ENCODE results near the gene CACHD1. TPM values are rescaled to one million over a fixed set of nuclear protein-coding genes. Genes with fewer than 3 reads are reported as not detected.

Gene CACHD1
- total RNA-seq, 1 donor from 2014 or later = 5.9 TPM

DNA sequence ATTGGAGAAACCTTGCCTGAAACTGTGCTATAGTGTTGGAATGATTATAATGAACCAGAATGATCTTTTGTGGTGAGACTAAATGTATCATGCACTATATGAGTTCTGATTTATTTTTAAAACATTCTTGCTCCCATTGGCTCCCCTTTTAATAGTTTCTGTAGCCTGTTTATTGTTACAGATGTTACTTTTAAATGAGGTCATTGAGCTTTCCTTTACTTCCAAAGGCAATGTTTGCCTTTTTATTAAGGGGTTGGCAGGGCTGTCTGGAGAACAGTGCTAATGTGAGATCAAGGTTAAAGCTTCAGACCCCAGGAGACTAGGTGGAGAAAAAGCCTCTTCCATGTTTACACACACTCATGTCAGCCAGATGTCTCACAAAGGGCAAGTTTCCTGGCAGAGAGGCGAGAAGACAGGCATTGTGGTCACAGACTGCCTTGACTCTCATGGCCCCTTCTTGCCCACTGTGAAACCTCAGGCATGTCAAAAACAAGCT, 154.3 kb downstream of the CACHD1 start:
- H3K4me3 ChIP-seq (ENCODE audit: low read depth, low read length) = no peak overlapping the region
- DNase-seq (ENCODE audit: low read depth) = no peak
- TF ChIP-seq, protein P1, sequence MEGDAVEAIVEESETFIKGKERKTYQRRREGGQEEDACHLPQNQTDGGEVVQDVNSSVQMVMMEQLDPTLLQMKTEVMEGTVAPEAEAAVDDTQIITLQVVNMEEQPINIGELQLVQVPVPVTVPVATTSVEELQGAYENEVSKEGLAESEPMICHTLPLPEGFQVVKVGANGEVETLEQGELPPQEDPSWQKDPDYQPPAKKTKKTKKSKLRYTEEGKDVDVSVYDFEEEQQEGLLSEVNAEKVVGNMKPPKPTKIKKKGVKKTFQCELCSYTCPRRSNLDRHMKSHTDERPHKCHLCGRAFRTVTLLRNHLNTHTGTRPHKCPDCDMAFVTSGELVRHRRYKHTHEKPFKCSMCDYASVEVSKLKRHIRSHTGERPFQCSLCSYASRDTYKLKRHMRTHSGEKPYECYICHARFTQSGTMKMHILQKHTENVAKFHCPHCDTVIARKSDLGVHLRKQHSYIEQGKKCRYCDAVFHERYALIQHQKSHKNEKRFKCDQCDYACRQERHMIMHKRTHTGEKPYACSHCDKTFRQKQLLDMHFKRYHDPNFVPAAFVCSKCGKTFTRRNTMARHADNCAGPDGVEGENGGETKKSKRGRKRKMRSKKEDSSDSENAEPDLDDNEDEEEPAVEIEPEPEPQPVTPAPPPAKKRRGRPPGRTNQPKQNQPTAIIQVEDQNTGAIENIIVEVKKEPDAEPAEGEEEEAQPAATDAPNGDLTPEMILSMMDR (conservative IDR thresholded peaks at IDR 0.05; ENCODE audit: low read depth, low read length) = no peak

DNA sequence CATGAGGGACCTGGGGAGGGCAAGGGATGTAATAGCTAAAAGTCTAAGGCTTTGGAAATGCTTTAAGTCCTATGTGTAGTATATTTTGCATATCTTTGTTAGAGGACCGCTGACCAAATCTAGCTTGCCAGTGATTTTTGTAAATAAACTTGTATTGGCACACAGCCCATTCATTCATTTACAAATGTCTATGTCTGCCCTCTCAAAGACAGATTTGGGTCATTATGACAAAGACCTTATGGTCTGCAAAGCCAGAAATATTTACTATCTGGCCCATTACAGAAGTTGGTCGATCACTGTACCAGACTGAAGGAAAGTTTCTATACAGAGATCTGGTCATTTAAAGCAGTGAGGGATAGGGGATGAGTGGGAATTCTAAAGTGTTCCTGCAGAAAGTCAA, 154.9 kb downstream of the CACHD1 start:
- DNase-seq (ENCODE audit: low read depth) = no peak
- H3K4me3 ChIP-seq (ENCODE audit: low read depth, low read length) = no peak overlapping the region
- TF ChIP-seq, protein P1 (conservative IDR thresholded peaks at IDR 0.05; ENCODE audit: low read depth, low read length) = no peak

DNA sequence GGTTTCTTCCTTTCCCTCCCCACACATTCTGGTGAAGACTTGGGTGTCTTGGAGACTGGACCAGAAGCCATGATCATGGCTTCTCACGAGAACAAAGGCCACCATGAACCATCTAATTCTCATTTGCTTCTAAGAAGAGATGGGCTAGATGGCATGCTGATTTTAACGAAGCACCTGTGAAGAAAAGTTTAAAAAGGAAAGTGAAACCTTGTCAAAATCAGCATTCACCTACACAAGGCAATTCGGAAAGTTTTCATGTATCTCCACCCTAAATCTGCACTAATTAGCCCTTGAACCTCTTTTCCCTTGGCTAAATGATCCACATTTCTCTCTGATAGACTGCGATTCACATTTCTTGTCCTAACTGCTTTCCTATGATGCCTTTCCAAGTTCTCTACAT, 160.7 kb downstream of the CACHD1 start:
- TF ChIP-seq, protein P1 (conservative IDR thresholded peaks at IDR 0.05; ENCODE audit: low read depth, low read length) = no peak
- DNase-seq (ENCODE audit: low read depth) = no peak
- no peak overlapping the region for H3K4me3 ChIP-seq (ENCODE audit: low read depth, low read length)

DNA sequence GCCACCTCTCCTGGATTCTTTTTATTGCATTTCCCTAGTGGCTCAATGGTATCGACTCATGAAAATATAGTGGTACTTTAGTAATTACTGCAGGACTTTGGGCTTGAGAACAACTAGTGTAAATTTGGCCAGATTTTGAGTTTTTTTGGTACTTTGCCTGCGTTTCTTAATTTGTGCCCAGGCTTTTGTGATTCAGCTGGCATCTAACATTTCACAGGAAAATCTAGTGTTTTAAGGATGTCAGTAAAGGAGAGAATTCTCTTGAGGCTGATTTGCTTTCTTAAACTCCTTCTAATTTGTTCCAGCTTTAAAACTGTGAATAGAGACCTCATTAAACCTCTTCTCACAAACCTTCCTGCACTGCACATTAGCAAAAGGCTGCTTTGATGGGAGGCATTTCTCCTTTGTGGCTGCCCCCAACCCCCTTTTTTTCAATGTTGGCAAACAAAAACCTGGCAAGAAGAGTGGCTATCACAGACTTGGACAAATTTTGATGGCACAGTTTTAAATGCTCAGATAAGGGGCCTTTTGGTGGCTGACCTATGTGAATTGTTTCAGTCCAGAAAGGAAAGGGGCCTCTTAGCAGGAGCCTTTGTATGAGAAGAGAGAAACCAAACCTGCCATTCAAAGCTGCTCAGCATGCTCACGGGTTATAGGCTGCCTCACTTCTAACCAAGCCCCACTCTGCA, 161.6 kb downstream of the CACHD1 start:
- TF ChIP-seq, protein P1 (conservative IDR thresholded peaks at IDR 0.05; ENCODE audit: low read depth, low read length) = no peak
- no peak overlapping the region for H3K4me3 ChIP-seq (ENCODE audit: low read depth, low read length)
- DNase-seq (ENCODE audit: low read depth) = no peak

DNA sequence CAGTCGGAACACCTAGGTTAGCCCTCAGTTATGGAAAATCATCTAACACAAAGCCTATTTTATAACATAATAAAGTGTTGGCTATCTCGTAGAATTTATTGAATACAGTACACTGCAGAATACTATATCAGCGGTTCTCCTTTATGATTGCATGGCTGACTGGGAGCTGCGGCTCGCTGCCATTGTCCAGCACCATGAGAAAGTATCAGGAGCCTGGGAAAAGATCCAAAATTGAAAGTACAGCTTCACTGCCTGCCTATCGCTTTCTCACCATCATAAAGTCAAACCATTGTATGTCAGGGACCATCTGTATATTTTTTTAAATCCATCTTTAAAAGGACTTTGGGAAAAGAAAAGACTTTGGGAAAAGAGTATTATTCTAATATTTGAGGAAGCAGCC, 163.0 kb downstream of the CACHD1 start:
- no peak for DNase-seq (ENCODE audit: low read depth)
- TF ChIP-seq, protein P1 (conservative IDR thresholded peaks at IDR 0.05; ENCODE audit: low read depth, low read length) = no peak
- H3K4me3 ChIP-seq (ENCODE audit: low read depth, low read length) = no peak overlapping the region

DNA sequence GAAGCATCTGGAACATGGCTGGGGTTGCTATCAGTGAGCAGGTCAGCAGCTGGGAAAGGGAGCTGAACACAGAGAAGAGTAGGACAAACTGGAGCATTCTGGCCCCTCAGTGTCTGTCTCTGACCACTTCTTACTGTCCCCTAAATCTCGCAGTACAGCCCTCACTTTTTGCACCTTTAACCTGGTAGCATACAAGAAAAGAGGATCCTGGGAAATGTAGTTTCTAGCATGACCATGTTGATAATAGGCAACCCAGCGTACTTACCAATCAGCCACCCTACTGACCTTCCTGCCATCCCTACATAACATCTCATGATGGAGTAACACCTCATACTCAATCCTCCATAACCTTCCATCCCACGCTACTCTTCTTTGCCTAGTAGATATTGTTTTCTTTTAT, 175.8 kb downstream of the CACHD1 start:
- TF ChIP-seq, protein P1 (conservative IDR thresholded peaks at IDR 0.05; ENCODE audit: low read depth, low read length) = no peak
- H3K4me3 ChIP-seq (ENCODE audit: low read depth, low read length) = no peak overlapping the region
- no peak for DNase-seq (ENCODE audit: low read depth)

DNA sequence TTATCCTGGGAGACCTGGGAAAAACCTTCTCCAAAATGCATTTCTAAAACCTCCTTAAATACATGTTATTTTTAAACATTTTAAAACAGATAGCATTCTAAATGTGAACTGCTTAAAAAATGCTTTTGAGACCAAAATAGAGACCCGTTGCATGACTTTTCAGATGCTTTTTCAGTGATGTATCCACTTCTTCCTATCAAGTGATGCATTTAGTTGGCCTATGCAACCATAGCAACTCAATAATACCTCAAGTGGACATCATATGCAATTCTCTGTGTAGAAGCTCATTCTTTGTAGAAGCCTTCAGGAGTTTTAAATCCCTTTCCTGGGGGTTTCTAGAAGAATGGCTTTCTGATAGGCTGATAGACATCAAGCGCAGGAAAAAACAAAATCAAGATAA, 180.5 kb downstream of the CACHD1 start:
- TF ChIP-seq, protein P1 (conservative IDR thresholded peaks at IDR 0.05; ENCODE audit: low read depth, low read length) = no peak
- DNase-seq (ENCODE audit: low read depth) = no peak
- H3K4me3 ChIP-seq (ENCODE audit: low read depth, low read length) = no peak overlapping the region
